SW 1271 (cell line): ENCODE results near the gene RARB.
A peak's percentile ranks its signal among the peaks of the same experiment; 100 is the strongest.

Experiments used
- DNase-seq, 2 experiments: peaks; one replicate each; lab custom pipeline; 2025; lab: John Stamatoyannopoulos, UW

RARB gene

DNA sequence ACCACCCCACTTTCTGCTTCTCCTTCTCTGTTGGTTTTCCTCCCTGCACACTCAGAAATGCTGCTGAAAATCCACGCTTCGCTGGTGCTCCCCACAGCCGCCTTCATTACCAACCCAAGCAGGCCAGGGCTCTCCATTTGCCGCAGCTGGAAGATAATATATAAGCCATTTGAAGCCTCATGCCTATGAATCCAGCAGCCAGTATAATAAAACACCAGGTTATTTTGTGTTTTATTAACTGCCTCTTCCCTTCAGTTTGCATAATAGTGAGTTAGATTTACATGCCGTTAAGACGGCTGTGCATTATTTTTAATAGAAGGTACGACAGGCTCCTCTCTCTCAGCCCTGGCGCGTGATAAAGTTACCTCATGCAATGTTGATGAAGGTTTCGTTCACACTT, 150.0 kb downstream of the RARB start:
- no peak for DNase-seq

DNA sequence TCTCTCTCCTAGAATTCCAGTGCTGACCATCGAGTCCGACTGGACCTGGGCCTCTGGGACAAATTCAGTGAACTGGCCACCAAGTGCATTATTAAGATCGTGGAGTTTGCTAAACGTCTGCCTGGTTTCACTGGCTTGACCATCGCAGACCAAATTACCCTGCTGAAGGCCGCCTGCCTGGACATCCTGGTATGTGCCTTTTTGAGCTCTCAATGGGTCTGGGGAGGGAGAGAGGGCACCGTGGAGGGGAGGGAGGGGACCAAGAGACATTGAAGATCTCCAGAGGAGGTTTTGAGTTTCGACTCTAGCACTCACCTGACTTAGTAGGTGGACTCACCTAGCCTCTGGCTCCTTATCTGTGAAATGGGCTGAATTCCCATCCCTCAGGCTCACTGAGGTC, 152.5 kb downstream of the RARB start:
- DNase-seq, result no peak

DNA sequence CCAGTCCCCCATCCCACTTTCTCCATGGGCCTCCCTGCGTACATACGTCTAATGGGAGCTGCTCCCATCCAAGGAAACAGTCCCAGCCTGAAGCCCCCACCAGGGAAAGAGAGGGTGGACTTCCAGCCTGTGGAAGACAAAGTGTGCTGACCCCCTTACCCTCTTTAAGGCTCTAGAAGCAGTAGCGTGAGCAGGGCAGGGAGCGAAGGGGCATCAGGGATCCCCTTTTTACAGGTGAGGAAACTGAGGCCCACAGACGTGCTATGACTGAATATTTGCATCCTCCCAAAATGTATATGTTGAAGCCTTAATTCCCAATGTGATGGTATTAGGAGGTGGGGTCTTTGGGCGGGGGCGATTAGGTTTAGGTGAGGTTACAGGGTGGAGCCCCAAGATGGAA, 153.3 kb downstream of the RARB start:
- no peak for DNase-seq

DNA sequence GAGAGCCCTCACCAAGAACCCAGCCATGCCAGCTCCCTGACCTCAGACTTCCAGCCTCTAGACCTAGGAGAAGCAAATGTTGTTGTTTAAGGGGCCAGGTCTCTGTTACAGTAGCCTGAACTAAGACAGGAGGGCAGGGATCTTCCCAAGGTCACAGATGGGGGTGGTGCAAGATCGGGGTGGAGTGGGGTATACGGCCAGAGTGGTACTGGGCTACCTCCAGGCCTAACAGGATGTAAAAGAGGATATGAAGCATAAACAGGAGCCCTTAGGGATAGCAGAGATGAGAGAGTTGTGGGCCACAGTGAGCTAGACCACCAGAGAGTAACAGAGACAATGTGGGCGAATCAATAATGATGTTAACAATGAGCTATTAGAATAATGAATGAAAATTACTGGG, 153.8 kb downstream of the RARB start:
- DNase-seq, result no peak

DNA sequence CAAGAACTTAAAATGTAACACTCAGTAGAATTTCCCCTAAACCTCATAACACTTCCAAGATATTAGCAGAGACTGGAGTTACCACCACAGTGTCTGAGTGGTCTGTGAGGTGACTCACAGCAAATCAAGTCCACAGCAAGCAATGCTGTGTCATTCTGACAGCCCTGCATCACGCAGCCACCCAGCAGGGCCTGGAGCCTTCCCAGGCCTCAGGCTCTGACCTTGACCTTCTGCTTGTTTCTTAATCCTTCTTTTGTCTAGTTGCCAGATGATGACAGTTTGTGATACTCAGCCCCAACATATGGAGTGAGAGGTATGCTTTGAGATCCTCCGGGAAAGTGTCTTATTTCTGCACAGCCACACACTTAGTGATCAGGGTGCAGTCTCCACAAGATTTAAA, 154.2 kb downstream of the RARB start:
- peak; percentile 46 for DNase-seq

DNA sequence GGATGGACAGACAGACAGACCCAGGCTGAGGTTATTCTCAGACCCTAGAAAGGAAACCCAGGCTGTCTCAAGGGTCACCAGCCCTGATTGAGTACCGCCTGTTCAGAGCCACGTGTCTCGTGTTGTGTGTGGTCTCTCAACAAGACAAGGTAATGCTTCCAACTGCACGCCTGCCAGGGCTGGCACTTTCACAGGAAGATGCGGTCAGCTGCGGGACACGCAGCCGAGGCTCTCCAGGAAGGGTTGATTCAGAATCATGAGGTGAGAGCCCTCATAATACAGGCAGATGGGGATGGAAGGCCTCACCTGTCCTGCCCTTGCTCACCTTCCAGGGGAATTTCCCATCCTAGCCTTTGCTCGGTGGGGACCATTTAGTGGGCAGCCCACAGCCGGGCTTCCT, 155.3 kb downstream of the RARB start:
- DNase-seq, result no peak

DNA sequence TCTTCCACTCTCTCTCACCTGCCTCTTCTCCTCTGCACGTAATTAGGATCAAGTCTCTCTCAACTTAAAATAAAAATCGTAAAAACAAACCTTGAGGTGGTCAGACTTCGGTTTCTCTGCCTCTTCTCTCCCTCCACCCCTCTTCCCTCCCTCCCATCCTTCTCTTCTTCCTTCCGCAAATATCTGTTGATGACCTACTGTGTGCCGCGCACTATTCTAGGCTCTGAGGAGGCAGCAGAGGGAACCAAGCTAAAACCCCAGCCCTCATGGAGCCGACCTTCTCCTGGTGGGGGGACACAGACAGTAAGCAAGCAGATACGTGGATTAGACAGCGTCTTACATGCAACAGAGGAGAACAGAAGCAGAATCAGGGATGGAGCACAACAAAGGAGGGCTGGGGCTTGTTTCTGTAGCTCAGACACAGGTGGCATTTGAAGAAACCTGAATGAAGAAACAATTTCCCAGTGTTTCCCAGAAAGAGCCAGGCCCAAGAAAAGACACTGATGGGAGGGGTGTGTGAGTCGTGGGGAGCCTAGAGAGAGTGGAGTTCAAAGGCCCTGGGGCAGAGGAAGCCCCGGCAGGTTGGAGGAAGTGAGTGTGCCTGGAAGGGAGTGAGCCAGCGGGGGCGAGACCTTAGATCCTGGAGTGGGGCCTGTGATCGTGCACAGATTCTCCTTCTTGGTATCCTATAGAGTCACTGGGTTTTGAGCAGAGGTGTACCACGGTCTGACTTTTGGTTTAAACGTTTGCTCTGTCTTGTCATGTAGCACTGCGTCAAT, 156.1 kb downstream of the RARB start:
- DNase-seq, result no peak

DNA sequence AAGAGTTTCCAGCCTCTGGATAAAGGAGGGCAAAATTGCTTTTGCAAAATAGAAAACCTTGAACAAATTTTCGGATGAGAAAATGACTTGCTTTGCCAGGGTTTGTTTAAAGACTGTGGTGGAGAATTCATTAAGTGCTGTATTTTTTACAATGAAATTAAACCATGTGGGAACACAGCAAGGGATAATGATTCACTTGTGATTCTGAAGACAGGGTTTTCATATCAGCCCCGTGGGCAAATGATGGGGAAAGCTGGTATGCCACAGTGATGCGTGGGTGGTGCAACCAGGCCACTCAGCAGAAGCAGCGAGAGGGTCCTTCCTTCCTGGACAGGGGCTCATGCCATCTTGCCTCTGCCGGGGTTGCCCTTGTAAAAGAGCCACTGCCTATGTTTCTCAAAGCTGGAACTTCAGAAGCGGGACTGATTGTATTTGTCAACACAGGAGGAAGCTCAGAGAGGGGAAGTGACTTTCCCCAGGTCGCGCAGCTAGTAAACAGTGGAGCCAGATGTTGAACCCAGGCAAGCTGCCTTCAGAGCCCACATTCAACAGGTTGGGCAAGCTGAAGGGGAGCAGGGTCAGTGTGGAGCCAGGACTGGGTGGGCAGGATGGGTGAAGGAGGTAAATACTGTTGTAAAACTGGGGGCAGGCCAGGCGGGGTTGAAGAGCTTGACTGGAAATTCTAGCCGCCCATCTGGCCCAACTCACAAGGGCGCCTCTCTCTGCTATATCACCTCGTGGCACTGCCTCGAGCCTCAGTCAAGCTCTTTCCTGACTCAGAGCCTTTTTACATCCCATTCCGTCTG, 157.5 kb downstream of the RARB start:
- no peak for DNase-seq

DNA sequence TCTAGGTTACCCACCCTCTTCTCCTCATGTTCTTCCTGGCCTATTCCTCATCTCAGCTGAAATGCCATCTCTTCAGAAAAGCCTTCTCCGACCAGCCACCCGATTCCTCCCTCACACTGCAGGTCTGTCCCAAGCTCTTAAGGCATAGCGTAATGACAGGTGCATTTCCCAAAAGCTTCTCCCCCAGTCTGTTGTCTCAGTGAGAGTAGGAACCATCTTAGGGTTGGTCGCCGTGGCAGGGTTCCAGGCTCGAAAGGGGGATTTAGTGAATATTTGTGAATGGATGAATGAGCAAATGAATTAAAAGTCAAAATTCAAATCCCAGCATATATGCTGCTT, 158.1 kb downstream of the RARB start:
- DNase-seq, result no peak

DNA sequence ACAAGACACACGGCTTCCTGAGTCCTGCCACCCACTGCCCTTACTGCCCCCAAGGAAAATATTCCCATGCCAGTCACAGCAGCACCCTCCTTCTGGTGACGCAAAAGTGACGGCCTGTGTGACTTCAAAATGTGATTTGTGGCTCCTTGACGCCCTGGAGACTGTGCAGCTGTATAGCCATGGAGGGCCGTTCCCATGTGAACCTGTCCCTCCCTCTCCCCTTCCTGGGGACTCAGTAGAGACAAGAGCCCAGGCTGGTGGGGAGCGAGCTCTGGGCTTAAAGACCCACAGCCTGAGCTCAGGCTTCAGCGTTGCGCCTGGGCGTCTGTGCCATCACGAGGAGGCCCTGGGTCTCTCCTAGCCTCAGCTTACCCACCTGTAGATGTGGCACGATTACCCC, 158.5 kb downstream of the RARB start:
- no peak for DNase-seq

DNA sequence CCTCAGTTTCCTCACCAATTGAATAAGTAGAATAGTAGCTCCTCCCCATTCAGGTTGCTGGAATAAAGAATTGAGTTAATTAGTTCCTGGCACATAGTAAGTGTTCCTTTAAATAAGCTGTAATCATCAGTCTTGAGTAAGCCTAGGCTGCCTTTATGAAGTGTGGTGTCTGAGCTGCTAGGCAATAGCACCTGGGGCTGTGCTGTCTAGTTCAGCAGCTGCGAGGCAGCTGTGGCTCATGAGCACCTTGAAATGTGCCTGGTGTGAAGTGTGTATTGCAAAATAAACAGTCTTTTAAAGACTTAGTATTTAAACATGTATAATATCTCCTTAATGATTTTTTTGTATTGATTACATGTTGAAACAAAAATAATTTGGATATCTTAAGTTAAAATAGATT, 159.0 kb downstream of the RARB start:
- no peak for DNase-seq

DNA sequence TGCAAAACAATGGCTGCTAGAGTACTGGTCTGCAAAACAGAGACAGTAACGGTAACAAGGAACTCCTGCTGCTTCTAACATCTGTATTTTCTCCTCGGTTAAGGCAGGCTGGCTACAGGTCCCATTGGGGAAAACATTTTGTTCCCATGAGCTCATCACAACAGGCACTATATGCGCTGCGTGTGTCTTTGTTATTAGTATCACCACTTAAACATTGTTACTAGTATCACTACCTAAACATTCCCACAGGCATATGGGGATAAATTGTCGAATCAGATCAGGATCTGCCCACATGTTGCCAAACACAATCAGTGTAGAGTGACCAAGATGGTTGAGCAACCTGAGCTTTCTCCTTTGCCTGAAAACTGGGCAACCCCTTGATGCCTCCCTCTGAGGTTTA, 159.5 kb downstream of the RARB start:
- no peak for DNase-seq

DNA sequence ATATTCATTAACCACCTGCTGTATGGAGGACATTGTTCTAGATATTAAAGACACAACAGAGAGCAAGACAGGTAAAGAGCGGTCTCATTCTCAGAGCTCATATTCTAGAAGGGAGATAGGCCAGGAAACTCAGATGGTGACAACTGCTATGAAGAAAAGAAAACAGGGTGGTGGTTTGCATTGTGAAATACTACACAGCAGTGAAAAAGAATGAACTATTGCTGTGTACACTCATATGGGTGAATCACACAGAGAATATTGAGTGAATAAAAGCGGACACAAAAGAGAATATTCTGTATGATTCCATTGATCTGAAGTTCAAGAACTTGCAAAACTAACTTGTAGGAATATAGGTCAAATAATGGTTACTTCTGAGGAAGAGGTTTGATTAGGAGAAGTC, 159.9 kb downstream of the RARB start:
- DNase-seq, result no peak

DNA sequence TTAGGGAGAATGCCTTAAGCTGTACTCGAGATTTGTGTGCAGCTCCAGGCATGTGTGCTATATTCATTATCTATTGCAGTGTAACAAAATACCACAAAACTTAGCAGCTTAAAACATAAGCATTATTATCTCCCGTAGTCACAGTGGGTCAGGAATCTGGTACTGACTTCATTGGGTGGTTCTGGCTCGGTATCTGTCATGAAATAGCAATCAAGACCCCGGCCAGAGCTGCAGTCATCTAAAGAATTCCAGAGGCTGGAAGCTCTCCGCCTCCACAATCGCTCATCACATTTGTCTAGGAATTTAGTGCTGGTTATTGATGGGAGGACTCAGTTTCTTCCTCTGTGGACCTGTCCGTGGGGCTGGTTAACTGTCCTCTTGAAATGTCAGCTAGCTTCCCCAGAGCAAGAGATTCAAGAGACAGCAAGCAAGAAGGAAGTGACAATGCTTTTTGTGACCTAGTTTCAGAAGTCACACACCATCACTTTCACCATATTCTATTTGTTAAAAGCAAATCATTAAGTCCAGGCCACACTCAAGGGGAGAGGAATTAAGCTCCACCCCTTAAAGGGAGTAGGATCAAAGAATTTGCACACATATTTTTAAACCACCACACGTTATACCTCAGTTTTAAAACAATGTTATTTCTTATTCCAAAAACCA, 160.5 kb downstream of the RARB start:
- no peak for DNase-seq

DNA sequence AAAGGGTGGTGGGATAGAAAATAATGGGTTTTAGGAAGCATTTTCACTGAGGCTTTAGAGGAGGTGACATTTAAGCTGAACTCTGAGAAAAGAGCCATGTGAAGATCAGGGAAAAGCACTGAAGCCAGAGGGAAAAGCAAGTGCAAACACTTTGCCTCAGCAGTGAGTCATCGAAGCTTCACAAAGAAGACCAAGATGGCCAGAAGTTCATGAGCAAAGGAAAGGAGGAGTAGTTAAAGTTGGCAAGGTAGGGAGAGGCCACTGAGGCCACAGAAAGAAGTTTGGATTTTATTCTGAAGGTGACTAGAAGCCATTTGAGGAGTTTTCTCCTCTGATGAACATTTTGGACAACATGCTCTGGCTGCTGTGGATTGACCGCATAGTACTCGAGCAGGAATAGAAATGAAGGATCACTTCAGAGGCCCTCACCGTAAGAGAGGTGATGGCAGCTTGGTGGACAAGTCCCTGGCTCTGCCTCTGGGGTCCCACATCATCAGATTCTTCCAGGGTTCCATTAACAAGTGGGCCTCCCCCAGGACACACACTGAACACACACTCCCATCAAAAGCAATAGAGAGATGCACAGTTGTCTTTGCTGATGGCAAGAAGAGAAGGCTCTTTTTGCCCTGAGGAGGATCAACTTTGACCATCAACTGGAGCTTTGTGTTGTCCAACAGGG, 161.2 kb downstream of the RARB start:
- DNase-seq, result no peak

DNA sequence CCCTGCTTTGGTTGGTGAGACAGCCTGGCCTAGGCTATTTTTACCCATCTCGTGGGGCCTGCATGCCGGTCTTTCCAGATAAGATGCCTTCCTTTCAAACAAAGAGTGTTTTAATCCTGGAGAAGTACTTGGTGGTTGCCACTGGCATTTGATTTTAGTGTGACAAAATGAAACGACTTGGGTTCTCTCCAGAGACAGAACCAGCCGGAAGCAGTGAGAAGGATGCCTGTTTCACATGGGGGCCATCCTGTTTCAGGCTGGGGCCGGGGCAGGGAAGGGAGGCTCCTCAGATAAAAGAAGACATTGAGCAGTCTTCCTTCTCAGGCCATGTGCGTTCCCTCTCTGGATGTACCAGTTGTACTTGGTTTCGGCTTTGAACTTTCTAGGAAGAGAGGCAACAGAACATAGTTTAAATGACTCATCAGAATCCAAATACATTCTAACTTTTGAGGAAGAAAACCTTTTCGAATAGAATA, 161.8 kb downstream of the RARB start:
- no peak for DNase-seq

DNA sequence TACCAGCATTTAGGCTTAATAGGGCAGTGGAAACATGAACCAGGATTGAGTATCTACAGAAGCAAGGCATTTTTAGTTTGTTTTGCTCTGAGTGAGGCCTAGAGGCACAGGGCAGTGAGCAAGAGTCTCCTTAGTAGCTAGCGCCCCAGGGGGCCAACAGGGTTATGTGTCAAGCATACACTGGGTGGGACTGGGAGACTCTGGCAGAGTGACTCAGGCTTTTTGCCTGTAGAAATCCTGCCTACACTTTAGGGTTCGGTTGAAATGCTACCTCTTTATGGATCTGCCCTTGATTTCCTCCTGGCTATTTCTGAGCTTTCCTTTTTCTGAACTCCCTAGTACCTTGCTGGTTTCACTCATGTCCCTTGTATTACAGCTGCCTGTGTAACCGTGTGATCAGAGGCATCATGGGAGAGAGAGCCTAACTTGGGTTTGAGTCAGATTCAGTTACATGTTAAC, 164.5 kb downstream of the RARB start:
- DNase-seq, result no peak

DNA sequence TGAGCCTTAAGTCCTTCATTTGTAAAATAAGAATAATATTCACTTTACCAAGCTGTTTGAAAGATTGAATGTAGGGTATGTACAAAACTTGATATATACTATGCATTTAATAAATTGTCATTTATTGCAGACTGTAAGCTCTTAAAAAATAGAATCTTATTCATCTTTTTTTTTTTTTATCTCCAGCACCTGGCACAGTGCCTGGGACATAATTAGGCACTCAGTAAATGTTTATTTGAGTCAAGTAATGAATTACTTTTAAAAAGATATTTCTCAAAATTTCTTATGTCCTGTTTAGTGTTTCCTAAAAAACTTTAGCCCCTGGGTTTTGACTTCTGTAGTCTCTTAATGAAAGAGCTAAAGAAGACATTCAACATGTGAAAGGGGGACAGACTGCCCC, 164.9 kb downstream of the RARB start:
- no peak for DNase-seq

DNA sequence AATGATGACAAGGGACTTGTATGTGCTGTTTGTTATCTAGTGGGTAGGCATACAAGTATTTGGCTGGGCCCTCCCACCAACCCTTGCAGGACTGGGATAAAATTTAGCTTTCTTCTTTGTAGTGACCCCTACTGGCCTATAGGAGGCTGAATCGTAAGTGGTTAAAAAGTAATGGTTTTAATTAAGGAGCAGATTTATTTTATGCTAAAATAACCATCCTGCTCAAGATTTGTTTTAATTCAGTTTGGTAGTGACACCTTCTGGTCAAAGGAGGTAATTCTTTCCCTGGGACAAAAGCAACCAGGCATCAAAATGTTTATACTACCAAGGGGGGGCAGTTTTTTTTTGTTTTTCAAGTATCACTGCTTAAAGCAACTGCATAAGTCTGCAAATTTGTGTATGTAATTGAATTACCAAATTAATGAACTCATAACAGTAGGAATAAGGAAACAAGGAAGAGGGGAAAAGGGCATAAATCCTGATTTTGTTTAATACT, 166.0 kb downstream of the RARB start:
- DNase-seq, result peak in 1 of 2 experiments; percentile 70

DNA sequence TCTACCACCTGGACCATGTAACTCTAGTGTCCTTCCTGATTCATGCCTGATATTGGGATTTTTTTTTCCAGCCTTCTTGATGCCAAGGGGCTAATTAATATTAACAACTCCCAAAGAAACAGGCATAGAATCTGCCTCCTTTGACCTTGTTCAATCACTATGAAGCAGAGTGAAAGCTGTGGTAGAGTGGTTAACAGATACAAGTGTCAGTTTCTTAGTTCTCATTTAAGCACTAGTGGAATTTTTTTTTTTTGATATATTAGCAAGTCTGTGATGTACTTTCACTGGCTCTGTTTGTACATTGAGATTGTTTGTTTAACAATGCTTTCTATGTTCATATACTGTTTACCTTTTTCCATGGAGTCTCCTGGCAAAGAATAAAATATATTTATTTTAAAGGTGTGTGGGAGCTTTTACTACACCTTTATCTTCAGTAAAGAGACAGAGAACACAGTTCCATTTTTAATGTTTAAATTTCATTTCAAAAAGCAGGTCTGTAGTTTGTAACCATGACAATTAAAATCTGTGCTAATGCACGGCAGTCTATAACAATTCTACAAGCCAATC, 169.6 kb downstream of the RARB start:
- no peak for DNase-seq

DNA sequence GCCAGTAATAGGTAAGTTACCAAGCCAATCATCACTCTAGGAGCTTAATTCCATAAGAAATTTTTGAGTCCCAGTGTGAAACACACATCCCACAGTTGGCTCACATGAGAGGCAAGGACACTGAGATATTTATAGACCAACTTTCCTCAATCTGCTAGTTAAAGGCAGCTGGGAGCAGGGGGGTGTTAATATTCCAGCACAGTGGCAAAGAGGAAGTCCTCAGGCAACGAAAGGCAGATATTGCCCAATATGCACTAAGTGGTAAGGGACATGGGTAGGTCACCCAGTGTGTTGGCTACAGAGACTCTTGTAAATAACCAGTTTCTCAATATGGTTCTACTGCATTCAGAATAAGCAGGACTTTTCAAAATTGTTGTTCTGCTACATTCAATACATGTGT, 175.6 kb downstream of the RARB start:
- DNase-seq, result peak in 1 of 2 experiments; percentile 37
